ENCODE data around the gene CTXND1.

DNA sequence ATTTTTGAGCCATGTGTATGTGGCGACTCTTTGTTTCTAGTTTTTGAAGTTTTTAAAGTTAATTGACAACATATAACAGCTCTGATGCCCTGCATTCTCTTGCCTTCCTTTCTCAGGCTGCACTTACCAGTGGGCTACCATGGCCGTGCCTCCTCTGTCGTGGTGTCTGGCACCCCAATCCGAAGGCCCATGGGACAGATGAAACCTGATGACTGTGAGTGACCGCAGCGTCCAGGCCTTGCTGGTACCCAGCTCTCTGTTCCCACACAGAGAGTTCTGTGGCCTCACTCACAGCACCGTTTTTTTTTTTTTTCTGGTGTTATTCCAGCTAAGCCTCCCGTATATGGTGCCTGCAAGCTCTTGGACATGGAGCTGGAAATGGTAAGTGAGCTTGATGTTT is 84.1 kb downstream of the CTXND1 start:
- no peak for TF ChIP-seq POLR2AphosphoS5 (IDR thresholded peaks at IDR 0.05; ENCODE audit: borderline replicate concordance, low read depth, low read length)
- TF ChIP-seq EZH2 (IDR thresholded peaks at IDR 0.05): no peak
- TF ChIP-seq FOXP2 (optimal IDR thresholded peaks at IDR 0.05; ENCODE audit: control extremely low read depth, extremely low read length, insufficient read depth): no peak

All from SK-N-MC (cell line).